Chondrocyte (in vitro differentiated cells): ENCODE data around the gene PANX1. TPM values are rescaled to one million over a fixed set of nuclear protein-coding genes. Genes with fewer than 3 reads are reported as not detected.

Source experiments
- DNase-seq: peaks from one replicate; pipeline ENCODE4 v3.0.0; 2021; ENCODE audit warnings: mixed read lengths, low spot score
- H3K27ac Mint-ChIP-seq: one replicate; pipeline ENCODE4 v1.8.0; 2021; ENCODE audit warnings: mild to moderate bottlenecking, moderate library complexity, mixed read lengths; ENCODE audit not compliant: unreplicated experiment
- H3K27me3 Mint-ChIP-seq: 2 replicates; pipeline ENCODE4 v1.8.0; 2021; ENCODE audit warnings: low read depth, mixed read lengths
- H3K36me3 Mint-ChIP-seq: 2 replicates; pipeline ENCODE4 v1.8.0; 2021; ENCODE audit warnings: low read depth, mixed read lengths
- H3K4me1 Mint-ChIP-seq: 2 replicates; pipeline ENCODE4 v1.8.0; 2021; ENCODE audit warnings: low read depth, mild to moderate bottlenecking, mixed read lengths
- H3K4me3 Mint-ChIP-seq: one replicate; pipeline ENCODE4 v1.8.0; 2021; ENCODE audit warnings: mild to moderate bottlenecking, moderate library complexity, mixed read lengths; ENCODE audit not compliant: unreplicated experiment
- H3K9me3 Mint-ChIP-seq: 2 replicates; pipeline ENCODE4 v1.8.0; 2021; ENCODE audit warnings: low read depth, mixed read lengths
- total RNA-seq: library from RNA; stranded (reverse); gene quantifications from 3 replicates; pipeline ENCODE4 v1.2.1, GENCODE V29; 2021
- TF ChIP-seq, protein P1 (sequence below): fragments of 200-600 bp; sonication (generic); IDR thresholded peaks from 2 replicates; pipeline ENCODE4 v1.5.0; 2021; ENCODE audit warnings: antibody characterized with exemption, mild to moderate bottlenecking, moderate library complexity

The PANX1 gene
- total RNA-seq, 1 donor from 2014 or later: 35.7 TPM

DNA sequence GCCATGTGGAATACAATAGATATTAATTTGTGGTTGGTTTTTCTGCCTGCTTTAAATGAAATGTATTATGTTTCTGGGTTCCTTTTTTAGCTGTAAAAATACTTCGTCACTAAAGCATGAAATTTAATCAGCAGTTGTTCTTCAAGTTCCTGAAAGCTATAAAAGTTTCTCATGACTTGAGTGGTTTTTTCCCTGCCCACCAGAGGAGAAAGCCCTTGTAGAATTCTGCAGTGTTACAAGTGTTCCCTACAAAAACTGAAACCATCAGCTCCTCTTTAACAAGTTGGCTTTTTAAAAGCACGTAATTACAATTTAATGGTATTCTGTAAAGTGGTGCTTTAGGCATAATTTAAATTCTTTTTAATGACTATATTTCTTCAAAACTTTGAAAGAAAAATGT lies 56.2 kb downstream of the PANX1 start:
- TF ChIP-seq, protein P1, sequence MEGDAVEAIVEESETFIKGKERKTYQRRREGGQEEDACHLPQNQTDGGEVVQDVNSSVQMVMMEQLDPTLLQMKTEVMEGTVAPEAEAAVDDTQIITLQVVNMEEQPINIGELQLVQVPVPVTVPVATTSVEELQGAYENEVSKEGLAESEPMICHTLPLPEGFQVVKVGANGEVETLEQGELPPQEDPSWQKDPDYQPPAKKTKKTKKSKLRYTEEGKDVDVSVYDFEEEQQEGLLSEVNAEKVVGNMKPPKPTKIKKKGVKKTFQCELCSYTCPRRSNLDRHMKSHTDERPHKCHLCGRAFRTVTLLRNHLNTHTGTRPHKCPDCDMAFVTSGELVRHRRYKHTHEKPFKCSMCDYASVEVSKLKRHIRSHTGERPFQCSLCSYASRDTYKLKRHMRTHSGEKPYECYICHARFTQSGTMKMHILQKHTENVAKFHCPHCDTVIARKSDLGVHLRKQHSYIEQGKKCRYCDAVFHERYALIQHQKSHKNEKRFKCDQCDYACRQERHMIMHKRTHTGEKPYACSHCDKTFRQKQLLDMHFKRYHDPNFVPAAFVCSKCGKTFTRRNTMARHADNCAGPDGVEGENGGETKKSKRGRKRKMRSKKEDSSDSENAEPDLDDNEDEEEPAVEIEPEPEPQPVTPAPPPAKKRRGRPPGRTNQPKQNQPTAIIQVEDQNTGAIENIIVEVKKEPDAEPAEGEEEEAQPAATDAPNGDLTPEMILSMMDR: no peak
- DNase-seq: no peak
- peak overlapping the region; percentile 62 for H3K27ac Mint-ChIP-seq
- peaks cover 15% of the 10 kb centered on the region for H3K36me3 Mint-ChIP-seq
- no peaks in the 10 kb centered on the region for H3K27me3 Mint-ChIP-seq
- H3K4me3 Mint-ChIP-seq: no peak overlapping the region
- peaks cover 34% of the 10 kb centered on the region for H3K4me1 Mint-ChIP-seq
- no peaks in the 10 kb centered on the region for H3K9me3 Mint-ChIP-seq

DNA sequence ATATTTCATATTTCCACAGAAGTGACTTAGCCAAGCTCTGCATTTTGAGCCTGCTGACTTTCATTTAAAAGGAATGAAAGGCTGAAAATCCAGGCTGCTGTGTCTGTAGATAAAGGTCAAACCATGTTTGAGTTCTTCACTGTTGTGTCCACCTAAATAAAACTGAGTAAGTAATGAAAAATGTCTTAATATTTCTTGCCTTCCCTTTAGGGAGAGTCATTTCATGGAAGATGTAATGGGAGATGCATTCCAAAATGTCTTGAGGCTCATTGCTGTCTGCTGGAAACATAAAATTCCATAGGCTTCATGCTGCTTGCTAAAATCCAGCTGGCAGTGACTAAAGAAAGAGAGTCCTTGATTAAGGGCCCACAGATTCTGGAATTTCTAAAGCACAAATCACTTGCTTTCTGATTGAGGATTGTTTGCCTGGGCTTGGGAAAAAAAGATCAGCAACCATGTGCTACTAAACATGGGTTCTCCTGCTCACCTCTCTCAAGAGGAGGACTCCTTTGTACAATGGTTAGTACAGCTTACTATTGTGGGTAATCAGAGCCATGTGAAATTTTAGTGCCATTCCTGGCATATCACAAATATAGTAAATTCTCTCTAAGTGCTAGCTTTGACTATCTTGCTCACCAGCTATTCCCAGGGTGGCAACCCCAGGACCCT lies 56.9 kb downstream of the PANX1 start:
- no peaks in the 10 kb centered on the region for H3K27me3 Mint-ChIP-seq
- no peak overlapping the region for H3K4me3 Mint-ChIP-seq
- H3K9me3 Mint-ChIP-seq: peaks cover 4% of the 10 kb centered on the region
- no peak for DNase-seq
- TF ChIP-seq, protein P1: no peak
- peaks cover 34% of the 10 kb centered on the region for H3K4me1 Mint-ChIP-seq
- peak overlapping the region; percentile 62 for H3K27ac Mint-ChIP-seq
- peaks cover 13% of the 10 kb centered on the region for H3K36me3 Mint-ChIP-seq

DNA sequence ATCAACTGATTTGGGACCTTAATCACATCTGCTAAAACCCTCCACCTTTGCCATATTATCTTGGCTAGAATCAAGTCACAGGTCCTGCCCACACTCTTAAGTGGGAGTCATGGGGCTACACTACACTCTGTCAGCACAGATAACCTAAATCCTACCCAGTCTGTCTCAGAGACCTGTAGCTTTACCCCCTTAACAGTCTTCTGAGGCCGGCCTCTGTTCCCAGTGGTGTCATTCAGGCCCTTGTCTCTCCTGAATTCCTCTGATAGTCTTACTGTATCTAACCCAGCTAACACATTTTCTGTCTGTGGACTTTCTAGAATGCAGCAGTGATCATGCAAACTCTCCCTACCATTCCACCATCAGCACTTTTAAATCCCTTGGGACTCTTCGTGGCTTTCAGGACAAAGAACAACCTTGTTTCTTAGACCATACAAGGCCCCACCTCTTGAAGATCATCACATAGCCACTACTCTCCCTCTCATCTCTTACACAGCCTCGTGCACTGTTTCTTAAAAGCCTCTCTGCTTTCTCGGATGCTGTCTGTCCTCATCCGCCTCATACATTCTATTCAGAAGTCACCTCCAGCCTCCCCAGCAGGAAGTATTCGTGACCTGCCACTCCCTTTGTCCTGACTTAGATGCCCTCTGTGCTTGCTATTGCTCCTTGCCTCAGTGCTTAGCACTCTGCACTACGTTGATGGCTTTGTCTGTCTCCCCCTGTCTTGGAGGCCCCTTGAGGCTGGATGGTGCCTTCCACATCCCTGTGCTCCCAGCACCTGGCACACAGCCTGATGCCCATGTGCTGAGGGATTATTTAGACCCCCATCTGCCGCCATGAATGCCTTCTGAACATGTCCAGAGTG lies 57.9 kb downstream of the PANX1 start:
- H3K36me3 Mint-ChIP-seq: peaks cover 6% of the 10 kb centered on the region
- H3K27ac Mint-ChIP-seq: no peak overlapping the region
- no peak for DNase-seq
- H3K4me1 Mint-ChIP-seq: peaks cover 34% of the 10 kb centered on the region
- TF ChIP-seq, protein P1: no peak
- H3K4me3 Mint-ChIP-seq: no peak overlapping the region
- H3K27me3 Mint-ChIP-seq: no peaks in the 10 kb centered on the region
- H3K9me3 Mint-ChIP-seq: peaks cover 8% of the 10 kb centered on the region

DNA sequence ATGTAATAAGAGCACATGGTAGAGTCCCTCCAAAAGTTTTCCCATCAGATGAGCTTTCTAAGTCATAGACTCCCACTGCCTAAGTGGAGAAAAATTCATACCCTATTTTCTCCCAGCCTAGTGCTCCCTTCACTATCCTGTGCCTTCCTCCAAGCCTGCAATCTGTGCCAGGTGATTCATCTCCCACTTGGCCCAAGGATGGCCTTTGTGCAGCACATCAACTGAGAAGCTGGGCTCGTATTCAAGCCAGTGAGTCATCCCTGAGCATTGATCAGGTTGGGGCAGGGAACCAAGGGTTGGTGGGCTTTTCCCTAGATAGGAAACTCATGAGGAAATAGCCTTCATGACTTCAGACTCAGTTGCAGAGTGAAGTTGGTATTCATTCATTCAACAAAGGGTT lies 64.6 kb downstream of the PANX1 start:
- Mint-ChIP-seq H3K27me3 (no peaks in the 10 kb centered on the region), H3K4me1 (no peaks in the 10 kb centered on the region), H3K27ac (no peak overlapping the region), H3K9me3 (peaks cover 8% of the 10 kb centered on the region), H3K36me3 (peaks cover 5% of the 10 kb centered on the region), H3K4me3 (no peak overlapping the region)
- no peak for DNase-seq
- TF ChIP-seq, protein P1: no peak

DNA sequence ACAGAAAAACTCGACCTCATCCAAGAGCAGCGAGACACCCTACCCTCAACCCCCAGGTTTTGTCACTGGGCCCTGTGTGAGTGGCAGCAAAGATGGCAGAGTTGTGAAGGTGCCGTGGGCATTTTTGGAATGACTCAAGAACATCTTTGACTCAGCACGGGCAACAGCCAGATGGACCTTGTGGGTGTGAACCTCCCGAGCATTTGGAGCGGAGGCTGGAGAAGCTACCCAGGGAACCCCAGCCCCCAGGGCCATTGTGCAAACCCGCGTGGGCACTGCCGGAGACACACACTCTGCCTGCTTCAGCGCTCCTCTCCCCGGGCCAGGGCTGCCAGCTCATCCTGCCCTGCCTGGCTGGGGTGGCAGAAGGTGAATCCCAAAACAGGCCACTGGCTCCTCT lies 66.1 kb downstream of the PANX1 start:
- Mint-ChIP-seq H3K4me1 (no peaks in the 10 kb centered on the region), H3K27ac (no peak overlapping the region), H3K4me3 (no peak overlapping the region), H3K36me3 (peaks cover 3% of the 10 kb centered on the region), H3K27me3 (no peaks in the 10 kb centered on the region), H3K9me3 (peaks cover 8% of the 10 kb centered on the region)
- no peak for DNase-seq
- TF ChIP-seq, protein P1: no peak
